HFF-Myc (cell line): ENCODE data around the gene PHLDB3.
"Not testable (repeated sequence)": the region's sequence is repeated elsewhere in the genome, so short reads cannot be mapped to it uniquely, and the experiment has no call there.

Experiments
- DNase-seq: peaks from one replicate; pipeline ENCODE4 v3.0.0-alpha.2; 2011; ENCODE audit warnings: low read depth; ENCODE audit errors: extremely low read depth
- H3K4me3 ChIP-seq: replicated peaks from 2 replicates; pipeline ENCODE4 v1.5.1; 2011; ENCODE audit warnings: low read depth, mild to moderate bottlenecking, control low read depth, low read length
- TF ChIP-seq, protein P1 (sequence below): IDR thresholded peaks from 2 replicates; pipeline ENCODE4 v1.5.1; 2012; ENCODE audit warnings: mild to moderate bottlenecking, low read depth, low read length, control low read depth; ENCODE audit errors: missing control alignments

The PHLDB3 gene

DNA sequence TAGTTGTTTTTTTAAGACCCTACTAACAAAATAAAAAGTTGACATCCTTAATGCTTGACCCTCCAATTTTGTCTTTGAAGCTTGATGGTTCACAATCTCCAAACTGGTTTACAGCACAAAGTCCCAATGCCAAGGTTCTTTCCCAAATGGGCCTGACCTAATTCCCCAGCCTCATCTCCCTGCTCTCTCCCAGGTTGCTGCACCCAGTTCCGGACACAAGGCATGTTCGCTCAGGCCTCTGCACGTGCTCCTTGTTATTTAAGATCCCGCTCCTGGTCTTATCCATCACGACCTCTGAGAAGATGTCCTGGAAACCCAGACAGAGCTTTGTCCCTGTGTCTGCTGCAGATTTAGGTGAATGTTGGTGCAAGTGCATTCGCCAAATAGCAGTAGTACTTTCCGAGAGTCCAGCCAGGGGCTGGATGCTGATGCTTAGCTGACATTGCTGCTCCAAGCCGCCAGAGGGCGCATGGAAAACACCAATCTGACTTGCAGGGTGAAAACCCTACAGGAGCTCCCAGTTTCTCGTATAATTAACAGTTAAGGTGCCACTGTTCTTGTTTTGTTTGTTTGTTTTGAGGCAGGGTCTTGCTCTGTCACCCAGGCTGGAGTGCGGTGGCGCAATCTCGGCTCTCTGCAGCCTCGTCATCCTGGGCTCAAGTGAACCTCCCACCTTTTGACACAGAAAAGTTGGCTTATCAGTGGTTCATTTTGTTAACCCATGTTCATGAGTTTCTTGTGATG, 57.6 kb downstream of the PHLDB3 start:
- no peak for DNase-seq
- TF ChIP-seq, protein P1, sequence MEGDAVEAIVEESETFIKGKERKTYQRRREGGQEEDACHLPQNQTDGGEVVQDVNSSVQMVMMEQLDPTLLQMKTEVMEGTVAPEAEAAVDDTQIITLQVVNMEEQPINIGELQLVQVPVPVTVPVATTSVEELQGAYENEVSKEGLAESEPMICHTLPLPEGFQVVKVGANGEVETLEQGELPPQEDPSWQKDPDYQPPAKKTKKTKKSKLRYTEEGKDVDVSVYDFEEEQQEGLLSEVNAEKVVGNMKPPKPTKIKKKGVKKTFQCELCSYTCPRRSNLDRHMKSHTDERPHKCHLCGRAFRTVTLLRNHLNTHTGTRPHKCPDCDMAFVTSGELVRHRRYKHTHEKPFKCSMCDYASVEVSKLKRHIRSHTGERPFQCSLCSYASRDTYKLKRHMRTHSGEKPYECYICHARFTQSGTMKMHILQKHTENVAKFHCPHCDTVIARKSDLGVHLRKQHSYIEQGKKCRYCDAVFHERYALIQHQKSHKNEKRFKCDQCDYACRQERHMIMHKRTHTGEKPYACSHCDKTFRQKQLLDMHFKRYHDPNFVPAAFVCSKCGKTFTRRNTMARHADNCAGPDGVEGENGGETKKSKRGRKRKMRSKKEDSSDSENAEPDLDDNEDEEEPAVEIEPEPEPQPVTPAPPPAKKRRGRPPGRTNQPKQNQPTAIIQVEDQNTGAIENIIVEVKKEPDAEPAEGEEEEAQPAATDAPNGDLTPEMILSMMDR = peak; percentile 96
- H3K4me3 ChIP-seq = no peak overlapping the region

DNA sequence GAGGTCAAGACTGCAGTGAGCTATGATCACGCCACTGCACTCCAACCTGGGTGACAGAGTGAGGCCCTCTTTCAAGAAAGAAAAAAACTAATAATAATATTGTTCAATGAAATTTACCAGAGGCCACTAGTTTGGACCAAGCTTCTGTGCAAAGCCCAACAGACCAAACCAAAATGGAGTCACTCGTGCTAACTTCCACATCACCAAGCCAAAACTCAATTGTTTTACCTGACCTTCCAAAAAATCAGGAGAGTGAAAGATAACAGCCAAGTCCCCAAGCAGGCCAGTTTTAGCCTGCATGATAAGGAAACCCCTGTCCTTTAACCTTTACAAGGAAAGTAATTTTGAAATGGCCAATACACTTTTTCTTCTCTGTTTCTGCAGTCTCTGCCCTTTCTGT, 59.1 kb downstream of the PHLDB3 start:
- TF ChIP-seq, protein P1 = no peak
- no peak for DNase-seq
- no peak overlapping the region for H3K4me3 ChIP-seq

DNA sequence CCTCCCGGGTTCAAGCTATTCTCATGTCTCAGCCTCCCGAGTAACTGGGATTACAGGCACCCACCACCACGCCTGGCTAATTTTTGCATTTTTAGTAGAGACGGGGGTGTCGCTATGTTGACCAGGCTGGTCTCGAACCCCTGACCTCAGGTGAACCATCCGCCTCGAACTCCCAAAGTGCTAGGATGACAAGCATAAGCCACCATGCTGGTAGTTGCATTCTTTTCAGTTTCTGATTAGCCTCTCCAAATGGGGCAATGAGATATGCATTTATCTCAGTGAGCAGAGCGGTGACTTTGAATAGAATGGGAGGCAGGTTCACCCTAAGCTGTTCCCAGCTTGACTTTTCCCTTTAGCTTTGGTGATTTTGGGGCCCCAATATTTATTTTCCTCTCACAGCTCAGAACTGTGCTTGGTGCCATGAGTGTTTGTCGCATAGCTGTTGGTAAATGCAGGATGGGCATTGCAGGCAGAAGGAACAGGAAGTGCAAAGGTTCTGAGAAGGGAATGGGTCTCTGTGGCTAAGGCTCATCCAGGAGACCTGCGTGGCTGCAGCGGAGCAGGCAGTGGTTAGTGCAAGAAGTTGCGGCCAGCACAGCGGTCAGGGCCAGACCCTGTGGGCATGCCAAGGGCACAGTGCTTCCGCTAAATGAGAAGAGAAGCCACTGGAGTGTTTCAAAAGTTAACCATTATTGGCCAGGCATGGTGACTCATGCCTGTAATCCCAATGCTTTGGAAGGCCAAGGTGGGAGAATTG, 59.8 kb downstream of the PHLDB3 start:
- no peak for DNase-seq
- TF ChIP-seq, protein P1 = no peak
- H3K4me3 ChIP-seq = no peak overlapping the region

DNA sequence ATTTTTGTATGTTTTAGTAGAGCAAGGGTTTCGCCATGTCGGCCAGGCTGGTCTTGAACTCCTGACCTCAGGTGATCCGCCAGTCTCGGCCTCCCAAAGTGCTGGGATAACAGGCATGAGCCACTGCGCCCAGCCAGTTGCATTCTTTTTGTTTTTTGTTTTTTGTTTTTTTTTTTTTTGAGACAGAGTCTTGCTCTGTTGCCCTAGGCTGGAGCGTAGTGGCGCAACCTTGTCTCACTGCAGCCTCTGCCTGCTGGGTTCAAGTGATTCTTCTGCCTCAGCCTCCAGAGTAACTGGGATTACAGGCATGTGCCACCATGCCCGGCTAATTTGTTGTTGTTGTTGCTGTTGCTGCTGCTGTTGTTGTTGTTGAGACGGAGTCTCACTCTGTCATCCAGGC, 60.5 kb downstream of the PHLDB3 start:
- not testable (repeated sequence) for H3K4me3 ChIP-seq, DNase-seq

DNA sequence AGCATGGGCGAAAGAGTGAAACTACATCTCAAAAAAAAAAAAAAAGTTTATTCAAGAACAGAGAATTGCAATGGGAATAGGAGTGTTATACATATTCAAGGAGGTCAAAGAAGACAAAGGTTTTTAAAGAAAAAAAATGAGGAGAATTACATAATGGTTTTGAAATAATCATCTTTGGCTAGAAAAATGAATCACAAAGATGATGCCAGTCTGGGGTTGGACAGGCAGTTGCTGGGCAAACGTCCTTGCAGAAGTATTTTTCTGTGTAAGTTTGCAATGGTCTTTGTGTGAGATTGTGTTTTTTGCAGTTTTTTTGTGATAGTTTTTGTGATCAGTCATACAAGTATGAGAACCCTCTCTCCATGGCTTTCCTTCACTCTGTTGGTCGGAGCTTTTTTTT, 62.8 kb downstream of the PHLDB3 start:
- TF ChIP-seq, protein P1 = no peak
- no peak overlapping the region for H3K4me3 ChIP-seq
- DNase-seq = no peak

DNA sequence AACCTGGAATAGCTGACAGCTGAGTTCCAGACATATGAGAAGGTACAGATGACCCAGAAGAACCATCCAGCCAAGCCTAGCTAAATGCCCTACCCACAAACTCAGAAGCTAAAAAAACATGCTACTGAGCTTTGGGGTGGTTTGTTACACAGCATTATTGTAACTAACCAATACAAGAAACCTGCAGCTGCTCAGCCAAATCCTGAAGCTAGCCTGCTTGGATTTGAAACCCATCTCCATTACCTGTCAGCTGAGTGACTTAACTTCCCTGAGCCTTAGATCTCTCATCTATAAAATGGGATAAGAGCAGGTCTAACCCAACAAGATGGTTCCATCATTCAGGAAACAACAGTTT, 64.9 kb downstream of the PHLDB3 start:
- no peak overlapping the region for H3K4me3 ChIP-seq
- TF ChIP-seq, protein P1 = no peak
- no peak for DNase-seq

DNA sequence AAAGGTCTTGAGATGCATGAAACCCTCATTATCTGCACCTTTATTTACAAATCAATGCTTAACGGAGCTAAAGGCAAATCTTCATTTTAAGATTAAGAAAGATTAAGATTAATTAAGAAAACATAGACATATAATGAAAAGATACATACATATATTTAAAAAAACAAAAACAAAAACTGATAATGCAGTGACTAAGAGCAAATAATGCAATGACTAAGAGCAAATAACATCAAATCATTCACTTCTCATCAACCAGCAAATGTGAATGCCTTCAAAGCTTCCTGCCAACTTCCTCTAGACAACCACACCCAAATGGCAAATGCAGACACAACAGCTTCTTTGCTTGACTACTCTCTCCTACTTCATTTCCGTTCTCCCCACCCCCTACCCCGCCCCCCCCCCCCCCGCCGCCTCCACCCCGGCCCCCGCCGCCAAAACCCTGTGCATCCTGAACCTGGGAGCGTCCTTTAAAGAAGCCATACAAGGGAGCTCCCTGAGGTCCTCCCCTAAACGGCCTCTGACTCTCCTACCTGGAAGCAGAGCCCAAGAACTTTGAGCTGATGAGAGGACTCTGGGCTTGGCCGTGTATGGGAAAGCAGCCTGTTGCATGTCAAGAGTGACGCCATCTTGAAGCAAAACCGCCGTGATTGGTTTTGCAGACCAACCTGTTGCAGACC, 65.4 kb downstream of the PHLDB3 start:
- TF ChIP-seq, protein P1 = no peak
- DNase-seq = peak; percentile 74
- no peak overlapping the region for H3K4me3 ChIP-seq
